ENCODE measurements around the gene CDC42BPG. TPM values are rescaled to one million over a fixed set of nuclear protein-coding genes. Genes with fewer than 3 reads are reported as not detected.

Gene CDC42BPG
- total RNA-seq, 2 experiments from 2014 or later, result 0.31 to 0.61 TPM

GRCh38 chr11:64852804-64853509 lies 8.5 kb upstream of the CDC42BPG start:
- no peak for TF ChIP-seq CTCF (IDR thresholded peaks at IDR 0.05)
- Mint-ChIP-seq H3K36me3 (ENCODE audit: low read depth) (peaks cover 45% of the 10 kb centered on the region), H3K27me3 (no peaks in the 10 kb centered on the region), H3K4me3 (peak overlapping the region; percentile 33), H3K9me3 (no peaks in the 10 kb centered on the region), H3K4me1 (ENCODE audit: low read depth) (peaks cover 92% of the 10 kb centered on the region), H3K27ac (peak overlapping the region; percentile 88)
- intact Hi-C loops (cut with micrococcal nuclease), result no loop called here
- ChIA-PET POLR2A (interaction anchor here (0.6 to 26.2 kb wide), 9 partner anchors 10 to 269 kb away, joined by 3 to 768 read pairs (median 3); partner anchors contain the start of genes CDCA5, EHD1, FAU and MRPL49), CTCF (interaction anchor here (1.6 to 28.9 kb wide), 3 partner anchors 9 to 33 kb away, joined by 6 to 1168 read pairs (median 316); partner anchors contain the start of genes CDC42BPG and EHD1)
- no peak for ATAC-seq
- DNase-seq, result no peak

- DNase-seq, result peak; percentile 61
- no peak for TF ChIP-seq CTCF (IDR thresholded peaks at IDR 0.05)
- Mint-ChIP-seq H3K27ac (peak overlapping the region; percentile 88), H3K27me3 (no peaks in the 10 kb centered on the region), H3K4me3 (peak overlapping the region; percentile 35), H3K4me1 (ENCODE audit: low read depth) (peaks cover 91% of the 10 kb centered on the region), H3K36me3 (ENCODE audit: low read depth) (peaks cover 39% of the 10 kb centered on the region), H3K9me3 (no peaks in the 10 kb centered on the region)
- POLR2A ChIA-PET, result interaction anchor here (1.2 to 26.2 kb wide), 4 partner anchors 12 to 42 kb away, joined by 3 to 768 read pairs (median 162); partner anchors contain the start of gene EHD1
- ATAC-seq, result peak; percentile 10
- CTCF ChIA-PET, result interaction anchor here (18.5 to 28.9 kb wide), 2 partner anchors 12 to 35 kb away, joined by 316 to 1168 read pairs; partner anchors contain the start of gene EHD1
- intact Hi-C loops (cut with micrococcal nuclease), result no loop called here
Observed at GRCh38 chr11:64851831-64852351, 7.4 kb upstream of the CDC42BPG start.

GRCh38 chr11:64850979-64851567 lies 6.6 kb upstream of the CDC42BPG start:
- no peaks in the 10 kb centered on the region for H3K9me3 Mint-ChIP-seq
- intact Hi-C loops (cut with micrococcal nuclease), result no loop called here
- peak; percentile 68 for ATAC-seq
- ChIA-PET POLR2A (interaction anchor here (0.7 to 26.2 kb wide), 5 partner anchors 12 to 65 kb away, joined by 3 to 768 read pairs (median 3); partner anchors contain the start of gene EHD1), CTCF (interaction anchor here (18.5 to 28.9 kb wide), 2 partner anchors 13 to 35 kb away, joined by 316 to 1168 read pairs; partner anchors contain the start of gene EHD1)
- TF ChIP-seq CTCF (IDR thresholded peaks at IDR 0.05), result no peak
- peaks cover 32% of the 10 kb centered on the region for H3K36me3 Mint-ChIP-seq (ENCODE audit: low read depth)
- peak; percentile 86 for DNase-seq
- H3K4me3 Mint-ChIP-seq, result peak overlapping the region; percentile 35
- H3K27ac Mint-ChIP-seq, result peak overlapping the region; percentile 88
- no peaks in the 10 kb centered on the region for H3K27me3 Mint-ChIP-seq
- peaks cover 82% of the 10 kb centered on the region for H3K4me1 Mint-ChIP-seq (ENCODE audit: low read depth)

- DNase-seq, result no peak
- ATAC-seq, result no peak
- Mint-ChIP-seq H3K9me3 (no peaks in the 10 kb centered on the region), H3K27ac (no peak overlapping the region), H3K36me3 (ENCODE audit: low read depth) (peaks cover 21% of the 10 kb centered on the region), H3K4me1 (ENCODE audit: low read depth) (peaks cover 76% of the 10 kb centered on the region), H3K27me3 (no peaks in the 10 kb centered on the region), H3K4me3 (no peak overlapping the region)
- no peak for TF ChIP-seq CTCF (IDR thresholded peaks at IDR 0.05)
- POLR2A ChIA-PET, result interaction anchor here (1.0 to 26.2 kb wide), 5 partner anchors 14 to 165 kb away, joined by 3 to 768 read pairs (median 3); partner anchors contain the start of genes EHD1 and SF1
- intact Hi-C loops (cut with micrococcal nuclease), result loop anchor here (10.0 kb wide), 1 partner anchor 165 kb away; the partner anchor contains the start of gene ARL2
- CTCF ChIA-PET, result interaction anchor here (1.3 to 28.9 kb wide), 5 partner anchors 10 to 465 kb away, joined by 4 to 1168 read pairs (median 6); partner anchors contain the start of genes CDC42EP2 and EHD1
Observed at GRCh38 chr11:64849598-64850356, 5.3 kb upstream of the CDC42BPG start.
